K562 (cell line): ENCODE measurements around the gene LRRTM1. TPM values are rescaled to one million over a fixed set of nuclear protein-coding genes. Genes with fewer than 3 reads are reported as not detected.
A peak's percentile ranks its signal among the peaks of the same experiment; 100 is the strongest.

ENCODE experiments used
- BRD4 ChIP-seq: fragments of 200-600 bp; sonication (generic); IDR thresholded peaks from 2 replicates; pipeline ENCODE4 v1.6.1; 2017; ENCODE audit warnings: inconsistent platforms
- CBX5 ChIP-seq: IDR thresholded peaks from 2 replicates; pipeline ENCODE4 v1.6.1; 2014; ENCODE audit warnings: low read depth, borderline replicate concordance
- ETV1 ChIP-seq: fragments of 450-650 bp; conservative IDR thresholded peaks from 2 replicates; pipeline ENCODE4 v1.6.1; 2016; ENCODE audit warnings: missing genetic modification characterization, control low read depth, low read depth, missing compliant biosample characterization
- HMG20B ChIP-seq: fragments of 250-450 bp; sonication (Bioruptor Pico); IDR thresholded peaks from 2 replicates; pipeline ENCODE4 v1.5.0; 2021; ENCODE audit warnings: mild to moderate bottlenecking
- HNRNPK ChIP-seq: fragments of 200-400 bp; formaldehyde crosslinking; IDR thresholded peaks from one replicate; pipeline ENCODE4 v1.6.1; 2018; ENCODE audit warnings: mild to moderate bottlenecking, low read depth, low read length; ENCODE audit not compliant: poor library complexity, severe bottlenecking
- NCOA2 ChIP-seq, 2 experiments: fragments of 450-650 bp; IDR thresholded peaks; 2 replicates each; pipeline ENCODE4 v1.6.1; 2018; ENCODE audit warnings: mild to moderate bottlenecking in 2 of 2, moderate library complexity in 1 of 2; ENCODE audit not compliant: partially characterized antibody in 2 of 2
- NONO ChIP-seq, 2 experiments: fragments of 200-400 bp in 1 of 2; fragments of 450-650 bp in 1 of 2; formaldehyde crosslinking in 1 of 2; IDR thresholded peaks; 2 replicates each; pipeline ENCODE4 v1.6.1; 2017; ENCODE audit warnings: low read depth in 2 of 2, mild to moderate bottlenecking in 2 of 2, moderate library complexity in 2 of 2, low read length in 1 of 2
- SMAD1 ChIP-seq: fragments of 150-350 bp; IDR thresholded peaks from 2 replicates; pipeline ENCODE4 v1.6.1; 2014; ENCODE audit warnings: low read length, low read depth; ENCODE audit not compliant: partially characterized antibody
- SMAD2 ChIP-seq: fragments of 150-350 bp; IDR thresholded peaks from 2 replicates; pipeline ENCODE4 v1.6.1; 2014; ENCODE audit warnings: low read depth, mild to moderate bottlenecking, low read length
- TCF3 ChIP-seq: sonication (generic); formaldehyde crosslinking; IDR thresholded peaks from 2 replicates; pipeline ENCODE4 v1.4.0; 2020; ENCODE audit warnings: mild to moderate bottlenecking, missing genetic modification reagents
- WHSC1 ChIP-seq: IDR thresholded peaks from one replicate; pipeline ENCODE4 v1.6.1; 2012; ENCODE audit warnings: low read length, control low read depth, inconsistent platforms
- XRCC5 ChIP-seq: fragments of 200-400 bp; formaldehyde crosslinking; IDR thresholded peaks from 2 replicates; pipeline ENCODE4 v1.6.1; 2017; ENCODE audit warnings: low read depth, mild to moderate bottlenecking, low read length
- ZBTB7A ChIP-seq: IDR thresholded peaks from 2 replicates; pipeline ENCODE4 v1.6.1; 2011; ENCODE audit warnings: low read depth, mild to moderate bottlenecking, low read length, moderate library complexity, borderline replicate concordance; ENCODE audit not compliant: control insufficient read depth
- ZNF146 ChIP-seq: IDR thresholded peaks from one replicate; pipeline ENCODE4 v1.6.1; 2018; ENCODE audit warnings: missing compliant biosample characterization; ENCODE audit not compliant: unreplicated experiment
- ZNF217 ChIP-seq: sonication (generic); formaldehyde crosslinking; IDR thresholded peaks from 2 replicates; pipeline ENCODE4 v1.8.0; 2022; ENCODE audit warnings: mild to moderate bottlenecking, missing genetic modification reagents
- ZNF3 ChIP-seq: fragments of 250-450 bp; sonication (Bioruptor Pico); IDR thresholded peaks from 2 replicates; pipeline ENCODE4 v1.5.0; 2021; ENCODE audit warnings: mild to moderate bottlenecking, moderate library complexity
- polyA plus RNA-seq, 8 experiments: library from polyadenylated mRNA; depleted of rRNA in 4 of 8; stranded (reverse) in 5 of 8; unstranded in 3 of 8; fragments of >200 nt; fragmentation: Nextera tagmentation in 2 of 8; fragmentation: Illumina TruSeq in 1 of 8; extraction: Ambion mirVana in 2 of 8; extraction: Trizol in 1 of 8; gene quantifications; 2 replicates each; pipeline versions ENCODE4 v1.2.1 to v1.2.3, GENCODE V29; 2011 to 2014; ENCODE audit warnings: inconsistent platforms in 1 of 8, missing spikeins in 1 of 8
- total RNA-seq, 7 experiments: library from RNA; depleted of rRNA in 6 of 7; stranded (reverse); fragments of >200 nt in 6 of 7; fragmentation: Illumina TruSeq in 2 of 7; extraction: Trizol in 2 of 7; gene quantifications; 2 replicates each; pipeline versions ENCODE4 v1.2.1 to v1.2.3, GENCODE V29; 2011 to 2021; ENCODE audit warnings: low replicate concordance in 1 of 7
- TF ChIP-seq, protein P1 (sequence below): fragments of 250-450 bp; sonication (Bioruptor Pico); IDR thresholded peaks from 2 replicates; pipeline ENCODE4 v1.8.0; 2021; ENCODE audit warnings: borderline replicate concordance, mild to moderate bottlenecking, moderate library complexity; ENCODE audit not compliant: poor library complexity, severe bottlenecking
- TF ChIP-seq, protein P2 (sequence below), 3 experiments: IDR thresholded peaks in 2 of 3; conservative IDR thresholded peaks in 1 of 3; 2 replicates each; pipeline ENCODE4 v1.5.1; 2011 to 2012; ENCODE audit warnings: low read length in 3 of 3, mild to moderate bottlenecking in 3 of 3, control low read depth in 2 of 3, improper control_type of control experiment in 1 of 3, inconsistent platforms in 1 of 3, low read depth in 1 of 3, mixed read lengths in 1 of 3, moderate library complexity in 1 of 3; ENCODE audit not compliant: insufficient read depth in 2 of 3
- TF ChIP-seq, protein P3 (sequence below): sonication (generic); formaldehyde crosslinking; IDR thresholded peaks from 2 replicates; pipeline ENCODE4 v1.4.0; 2020; ENCODE audit warnings: mild to moderate bottlenecking, missing genetic modification reagents
- TF ChIP-seq, protein P4 (sequence below): fragments of 250-450 bp; sonication (Bioruptor Pico); IDR thresholded peaks from 2 replicates; pipeline ENCODE4 v1.4.0; 2020; ENCODE audit warnings: borderline replicate concordance
- TF ChIP-seq, protein P5 (sequence below): fragments of 450-650 bp; IDR thresholded peaks from 2 replicates; pipeline ENCODE4 v1.6.1; 2017; ENCODE audit warnings: mild to moderate bottlenecking, moderate library complexity

Gene LRRTM1
- total and polyA plus RNA-seq, 9 of the 15 experiments (the other 6 are each of a cell fraction or from before 2014, with no cell fraction given) = 0.07 to 0.33 (median 0.11) TPM; not detected in 6

DNA sequence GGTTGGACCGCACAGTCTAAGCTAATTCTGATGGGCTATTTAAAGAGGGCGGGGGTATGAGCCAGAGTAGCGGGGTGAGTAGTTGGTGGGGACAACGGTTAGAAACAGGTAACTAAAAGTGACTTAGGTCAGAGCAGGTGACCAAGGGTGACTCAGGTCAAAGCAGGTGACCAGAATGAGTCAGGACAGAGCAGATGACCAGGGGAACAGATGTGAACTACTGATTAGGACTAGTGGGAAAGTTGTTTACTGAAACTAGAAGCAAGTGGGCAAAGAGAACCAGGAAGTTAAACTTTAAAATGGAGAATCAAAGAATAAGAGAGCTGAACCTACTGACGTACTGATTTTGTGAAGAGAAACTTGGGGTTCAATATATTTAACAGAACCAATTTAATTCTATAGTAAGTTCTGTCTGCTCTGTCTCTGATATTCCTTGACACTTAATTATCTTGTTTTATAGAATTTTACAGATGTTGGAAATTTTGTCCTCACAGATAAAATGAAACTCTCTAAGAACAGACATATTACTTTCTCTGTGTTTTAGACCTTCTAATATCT lies 7.8 kb upstream of the LRRTM1 start (continued):
- TF ChIP-seq, protein P1, sequence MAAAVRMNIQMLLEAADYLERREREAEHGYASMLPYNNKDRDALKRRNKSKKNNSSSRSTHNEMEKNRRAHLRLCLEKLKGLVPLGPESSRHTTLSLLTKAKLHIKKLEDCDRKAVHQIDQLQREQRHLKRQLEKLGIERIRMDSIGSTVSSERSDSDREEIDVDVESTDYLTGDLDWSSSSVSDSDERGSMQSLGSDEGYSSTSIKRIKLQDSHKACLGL = no peak
- TF ChIP-seq HMG20B = no peak
- TF ChIP-seq ETV1 = 0 out of 2 replicates have a peak, but pooled peaks have one; percentile 8
- no peak for TF ChIP-seq WHSC1
- TF ChIP-seq CBX5 = no peak
- TF ChIP-seq, protein P2, sequence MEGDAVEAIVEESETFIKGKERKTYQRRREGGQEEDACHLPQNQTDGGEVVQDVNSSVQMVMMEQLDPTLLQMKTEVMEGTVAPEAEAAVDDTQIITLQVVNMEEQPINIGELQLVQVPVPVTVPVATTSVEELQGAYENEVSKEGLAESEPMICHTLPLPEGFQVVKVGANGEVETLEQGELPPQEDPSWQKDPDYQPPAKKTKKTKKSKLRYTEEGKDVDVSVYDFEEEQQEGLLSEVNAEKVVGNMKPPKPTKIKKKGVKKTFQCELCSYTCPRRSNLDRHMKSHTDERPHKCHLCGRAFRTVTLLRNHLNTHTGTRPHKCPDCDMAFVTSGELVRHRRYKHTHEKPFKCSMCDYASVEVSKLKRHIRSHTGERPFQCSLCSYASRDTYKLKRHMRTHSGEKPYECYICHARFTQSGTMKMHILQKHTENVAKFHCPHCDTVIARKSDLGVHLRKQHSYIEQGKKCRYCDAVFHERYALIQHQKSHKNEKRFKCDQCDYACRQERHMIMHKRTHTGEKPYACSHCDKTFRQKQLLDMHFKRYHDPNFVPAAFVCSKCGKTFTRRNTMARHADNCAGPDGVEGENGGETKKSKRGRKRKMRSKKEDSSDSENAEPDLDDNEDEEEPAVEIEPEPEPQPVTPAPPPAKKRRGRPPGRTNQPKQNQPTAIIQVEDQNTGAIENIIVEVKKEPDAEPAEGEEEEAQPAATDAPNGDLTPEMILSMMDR (IDR thresholded peaks at IDR 0.05 in 2 of 3, conservative IDR thresholded peaks at IDR 0.05 in 1 of 3; ENCODE audit: insufficient read depth in 2 of 3, low read depth in 1 of 3, low read length in 3 of 3) = no peak
- TF ChIP-seq HNRNPK = no peak
- no peak for TF ChIP-seq ZBTB7A
- TF ChIP-seq NONO (IDR thresholded peaks at IDR 0.05; ENCODE audit: low read depth in 2 of 2, low read length in 1 of 2) = no peak
- TF ChIP-seq NCOA2 (IDR thresholded peaks at IDR 0.05; ENCODE audit: partially characterized antibody in 2 of 2) = no peak
- no peak for TF ChIP-seq XRCC5
- no peak for TF ChIP-seq ZNF217 (CRISPR knock-in tag)
- TF ChIP-seq SMAD2 = no peak
- no peak for TF ChIP-seq SMAD1
- TF ChIP-seq ZNF3 (CRISPR knock-in tag) = no peak
- TF ChIP-seq, protein P3, sequence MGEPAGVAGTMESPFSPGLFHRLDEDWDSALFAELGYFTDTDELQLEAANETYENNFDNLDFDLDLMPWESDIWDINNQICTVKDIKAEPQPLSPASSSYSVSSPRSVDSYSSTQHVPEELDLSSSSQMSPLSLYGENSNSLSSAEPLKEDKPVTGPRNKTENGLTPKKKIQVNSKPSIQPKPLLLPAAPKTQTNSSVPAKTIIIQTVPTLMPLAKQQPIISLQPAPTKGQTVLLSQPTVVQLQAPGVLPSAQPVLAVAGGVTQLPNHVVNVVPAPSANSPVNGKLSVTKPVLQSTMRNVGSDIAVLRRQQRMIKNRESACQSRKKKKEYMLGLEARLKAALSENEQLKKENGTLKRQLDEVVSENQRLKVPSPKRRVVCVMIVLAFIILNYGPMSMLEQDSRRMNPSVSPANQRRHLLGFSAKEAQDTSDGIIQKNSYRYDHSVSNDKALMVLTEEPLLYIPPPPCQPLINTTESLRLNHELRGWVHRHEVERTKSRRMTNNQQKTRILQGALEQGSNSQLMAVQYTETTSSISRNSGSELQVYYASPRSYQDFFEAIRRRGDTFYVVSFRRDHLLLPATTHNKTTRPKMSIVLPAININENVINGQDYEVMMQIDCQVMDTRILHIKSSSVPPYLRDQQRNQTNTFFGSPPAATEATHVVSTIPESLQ (CRISPR knock-in tag) = no peak
- TF ChIP-seq BRD4 = no peak
- TF ChIP-seq TCF3 (CRISPR knock-in tag) = peak; percentile 73
- TF ChIP-seq, protein P4, sequence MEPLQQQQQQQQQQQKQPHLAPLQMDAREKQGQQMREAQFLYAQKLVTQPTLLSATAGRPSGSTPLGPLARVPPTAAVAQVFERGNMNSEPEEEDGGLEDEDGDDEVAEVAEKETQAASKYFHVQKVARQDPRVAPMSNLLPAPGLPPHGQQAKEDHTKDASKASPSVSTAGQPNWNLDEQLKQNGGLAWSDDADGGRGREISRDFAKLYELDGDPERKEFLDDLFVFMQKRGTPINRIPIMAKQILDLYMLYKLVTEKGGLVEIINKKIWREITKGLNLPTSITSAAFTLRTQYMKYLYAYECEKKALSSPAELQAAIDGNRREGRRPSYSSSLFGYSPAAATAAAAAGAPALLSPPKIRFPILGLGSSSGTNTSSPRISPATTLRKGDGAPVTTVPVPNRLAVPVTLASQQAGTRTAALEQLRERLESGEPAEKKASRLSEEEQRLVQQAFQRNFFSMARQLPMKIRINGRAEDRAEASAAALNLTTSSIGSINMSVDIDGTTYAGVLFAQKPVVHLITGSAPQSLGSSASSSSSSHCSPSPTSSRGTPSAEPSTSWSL (CRISPR knock-in tag) = no peak
- no peak for TF ChIP-seq ZNF146 (CRISPR knock-in tag)
- TF ChIP-seq, protein P5, sequence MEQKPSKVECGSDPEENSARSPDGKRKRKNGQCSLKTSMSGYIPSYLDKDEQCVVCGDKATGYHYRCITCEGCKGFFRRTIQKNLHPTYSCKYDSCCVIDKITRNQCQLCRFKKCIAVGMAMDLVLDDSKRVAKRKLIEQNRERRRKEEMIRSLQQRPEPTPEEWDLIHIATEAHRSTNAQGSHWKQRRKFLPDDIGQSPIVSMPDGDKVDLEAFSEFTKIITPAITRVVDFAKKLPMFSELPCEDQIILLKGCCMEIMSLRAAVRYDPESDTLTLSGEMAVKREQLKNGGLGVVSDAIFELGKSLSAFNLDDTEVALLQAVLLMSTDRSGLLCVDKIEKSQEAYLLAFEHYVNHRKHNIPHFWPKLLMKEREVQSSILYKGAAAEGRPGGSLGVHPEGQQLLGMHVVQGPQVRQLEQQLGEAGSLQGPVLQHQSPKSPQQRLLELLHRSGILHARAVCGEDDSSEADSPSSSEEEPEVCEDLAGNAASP = 0 out of 2 replicates have a peak, but pooled peaks have one; percentile 19
